ELR (cell line): ENCODE results near the gene DFFB.

Experiments
- DNase-seq: peaks from one replicate; pipeline ENCODE4 v3.0.0-alpha.2; 2015; ENCODE audit warnings: low read depth

DFFB gene

DNA sequence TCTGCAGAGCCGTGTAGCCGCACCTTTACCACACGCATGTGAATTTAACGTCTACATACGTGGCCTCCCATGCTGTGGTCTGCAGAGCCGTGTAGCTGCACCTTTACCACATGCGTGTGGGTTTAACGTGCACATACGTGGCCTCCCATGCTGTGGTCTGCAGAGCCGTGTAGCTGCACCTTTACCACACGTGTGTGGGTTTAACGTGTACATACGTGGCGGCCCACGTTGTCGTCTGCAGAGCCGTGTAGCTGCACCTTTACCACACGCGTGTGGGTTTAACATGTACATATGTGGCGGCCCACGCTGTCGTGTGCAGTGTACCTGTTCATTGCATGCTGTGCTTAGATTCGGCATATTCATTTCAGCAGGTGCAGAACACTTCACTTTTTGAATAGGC is 17.5 kb downstream of the DFFB start:
- DNase-seq = no peak

DNA sequence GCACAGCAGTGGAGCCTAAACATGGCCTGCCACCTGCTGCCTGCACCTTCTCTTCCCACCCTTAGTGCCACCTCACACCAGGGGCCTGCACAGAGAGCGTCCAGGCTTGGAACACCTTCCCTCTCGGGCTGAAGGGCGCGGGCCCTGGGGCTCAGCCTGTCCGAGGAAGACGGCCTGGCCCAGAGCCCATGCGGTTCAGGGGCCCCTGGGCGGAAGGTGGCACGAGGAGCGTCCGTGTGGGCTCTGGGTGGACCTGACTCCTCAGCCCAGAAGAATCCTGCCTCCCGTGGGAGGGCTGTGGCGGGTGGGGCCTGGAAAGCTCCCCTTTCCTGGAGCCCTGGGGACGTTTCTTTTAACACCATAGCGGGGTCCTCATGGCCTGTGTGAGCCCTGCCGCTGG is 19.4 kb downstream of the DFFB start:
- DNase-seq = no peak

DNA sequence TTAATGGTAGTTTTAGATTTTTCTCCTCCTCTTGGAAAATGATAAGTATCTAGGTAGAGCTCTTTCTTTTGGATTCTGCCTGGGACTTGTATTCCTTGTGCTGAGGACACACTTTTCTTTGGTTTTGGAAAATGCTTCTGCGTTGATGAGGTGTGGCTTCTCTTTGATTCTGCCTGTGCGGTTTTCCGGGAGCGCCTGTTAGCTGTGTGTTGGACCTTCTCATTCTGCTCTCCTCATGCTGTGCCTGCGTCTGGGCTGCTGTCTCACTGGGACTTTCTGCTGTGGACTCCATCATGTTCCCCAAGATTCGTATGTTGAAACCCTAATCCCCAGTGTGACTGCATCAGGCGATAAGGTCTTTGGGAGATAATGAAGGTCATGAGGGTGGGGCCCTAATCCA is 21.8 kb downstream of the DFFB start:
- DNase-seq = no peak

DNA sequence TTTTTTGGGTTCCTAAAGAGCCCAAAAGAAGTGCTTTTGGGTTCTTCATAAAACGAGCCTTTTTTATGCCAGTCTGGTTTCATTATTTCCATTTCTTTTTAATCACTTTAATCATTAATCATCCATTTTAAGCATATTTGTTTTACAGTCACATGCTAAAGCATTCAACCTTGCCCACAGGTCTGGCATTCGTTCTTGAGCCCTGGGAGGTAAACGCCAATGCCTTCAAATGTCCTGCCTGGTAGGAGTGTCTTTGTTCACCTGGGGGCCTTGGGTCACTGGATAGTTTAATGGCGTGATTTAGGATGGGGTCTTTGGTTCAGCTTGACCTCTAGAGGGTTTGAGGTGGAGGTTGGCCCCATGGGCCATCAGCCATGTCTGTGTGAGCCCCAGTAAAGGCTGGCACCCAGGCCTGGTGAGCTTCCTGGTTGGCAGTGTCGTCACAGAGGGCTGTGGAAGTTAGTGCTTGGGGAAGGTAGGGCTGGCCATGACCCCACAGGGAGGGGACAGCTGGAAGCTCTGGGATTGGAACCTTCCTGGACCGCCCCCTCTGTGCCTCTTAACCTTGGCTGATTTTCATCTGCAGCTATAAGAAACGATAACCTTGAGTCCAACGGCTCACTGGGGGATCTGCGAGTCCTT is 22.6 kb downstream of the DFFB start:
- no peak for DNase-seq

DNA sequence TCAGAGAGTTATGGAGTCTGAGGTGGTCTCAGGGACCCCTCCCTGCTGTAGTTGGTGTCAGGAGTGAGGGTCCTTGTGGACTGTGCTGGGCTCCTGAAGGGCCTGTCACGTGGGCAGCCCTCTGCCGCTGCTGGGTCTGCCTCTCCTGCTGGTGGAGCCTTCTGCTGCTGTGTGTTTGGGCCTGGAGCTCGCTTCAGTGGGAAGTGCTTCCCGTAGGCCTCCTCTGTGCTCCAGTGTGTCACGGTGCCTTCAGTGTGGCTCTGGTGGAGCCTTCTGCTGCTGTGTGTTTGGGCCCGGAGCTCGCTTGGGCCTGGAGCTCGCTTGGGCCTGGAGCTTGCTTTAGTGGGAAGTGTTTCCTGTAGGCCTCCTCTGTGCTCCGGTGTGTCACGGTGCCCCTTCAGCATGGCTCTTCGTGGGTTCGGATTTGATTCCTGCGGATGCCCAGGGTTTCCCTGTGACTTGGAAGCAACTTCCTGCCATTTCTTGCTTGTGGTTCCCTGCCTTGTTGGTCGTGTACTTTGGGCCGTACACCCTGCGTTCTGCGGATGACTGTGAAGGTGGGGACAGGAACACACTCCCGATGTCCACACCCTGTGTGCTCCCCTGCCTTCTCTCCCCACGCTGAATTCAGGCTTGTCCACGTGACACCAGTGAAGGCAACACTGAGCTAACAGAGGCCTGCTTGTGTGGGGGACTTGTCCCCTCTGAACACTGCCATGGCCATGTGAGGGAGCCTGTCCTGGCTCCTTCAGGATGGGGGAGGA is 23.3 kb downstream of the DFFB start:
- no peak for DNase-seq

DNA sequence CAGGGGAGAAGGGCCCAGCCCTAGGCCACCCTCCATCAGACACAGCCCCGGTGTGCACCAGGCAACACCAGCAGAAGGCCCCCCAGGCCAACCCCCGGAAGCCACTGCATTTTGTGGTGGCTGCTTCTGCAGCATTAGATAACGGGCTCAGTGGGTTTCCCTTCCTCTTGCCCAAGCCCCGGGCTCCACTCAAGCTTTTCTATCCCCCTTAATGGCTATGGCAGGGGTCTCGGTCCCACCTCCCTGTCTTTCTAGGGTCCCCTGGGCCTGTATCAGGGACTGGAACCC is 23.9 kb downstream of the DFFB start:
- no peak for DNase-seq

DNA sequence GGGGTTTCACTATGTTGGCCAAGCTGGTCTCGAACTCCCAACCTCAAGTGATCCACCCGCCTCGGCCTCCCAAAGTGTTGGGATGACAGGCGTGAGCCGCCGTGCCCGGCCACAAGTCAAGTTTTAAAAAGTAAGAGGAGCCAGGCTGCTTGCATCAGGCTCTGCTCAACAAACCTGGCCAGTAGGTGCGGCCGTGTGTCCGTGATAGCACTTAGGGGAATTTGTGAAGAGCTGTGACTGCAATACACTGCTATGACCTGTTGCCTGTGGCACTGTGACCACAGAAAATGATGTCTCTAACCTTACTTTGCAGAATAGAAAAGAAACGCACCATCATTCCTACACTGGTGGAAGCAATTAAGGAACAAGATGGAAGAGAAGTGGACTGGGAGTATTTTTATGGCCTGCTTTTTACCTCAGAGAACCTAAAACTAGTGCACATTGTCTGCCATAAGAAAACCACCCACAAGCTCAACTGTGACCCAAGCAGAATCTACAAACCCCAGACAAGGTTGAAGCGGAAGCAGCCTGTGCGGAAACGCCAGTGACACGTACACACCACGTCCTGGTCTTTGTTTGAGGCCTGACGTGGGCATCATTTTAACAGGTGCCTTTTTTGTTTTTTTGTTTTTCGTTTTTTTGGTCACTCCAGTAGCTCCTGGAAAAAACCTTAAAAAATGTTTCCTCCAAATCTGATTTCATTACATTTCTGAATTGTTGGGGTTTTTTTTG is 26.1 kb downstream of the DFFB start:
- no peak for DNase-seq

DNA sequence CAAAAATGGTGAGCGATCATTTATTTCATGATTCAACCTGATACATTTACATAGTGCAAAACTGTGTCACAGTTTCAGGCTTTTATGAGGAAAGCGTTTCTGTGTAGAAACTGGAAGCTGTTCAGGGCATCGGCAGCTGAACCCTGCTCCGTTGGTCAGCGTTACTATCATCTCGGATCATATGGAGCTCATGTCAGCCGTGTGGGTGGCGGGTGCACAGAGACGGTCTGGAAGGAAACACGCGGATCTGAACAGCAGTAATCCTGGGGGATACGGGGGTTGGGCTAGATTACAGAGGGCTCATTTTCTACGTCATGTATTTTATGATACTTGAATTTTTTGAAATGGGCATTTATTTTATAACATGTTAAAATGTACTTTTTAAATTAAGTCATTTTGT is 27.7 kb downstream of the DFFB start:
- DNase-seq = no peak

DNA sequence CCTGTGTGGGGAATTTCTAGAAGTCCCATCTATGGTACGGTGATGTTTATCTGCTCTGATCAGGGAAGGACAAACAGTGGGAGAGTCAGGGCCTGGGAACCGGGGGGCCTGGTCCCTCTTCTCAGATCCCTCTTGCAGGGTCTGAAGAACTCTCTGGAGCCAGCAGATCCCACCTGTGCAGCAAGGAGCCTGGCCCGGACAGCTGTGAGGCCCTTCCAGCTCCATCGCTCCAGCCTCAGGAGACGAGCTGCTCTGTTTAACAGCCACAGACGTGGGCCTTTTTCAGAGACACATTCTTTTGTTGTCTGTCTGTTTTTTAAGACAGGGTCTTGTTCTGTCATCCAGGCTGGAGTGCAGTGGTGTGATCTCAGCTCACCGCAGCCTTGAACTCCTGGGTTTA is 28.3 kb downstream of the DFFB start:
- no peak for DNase-seq

DNA sequence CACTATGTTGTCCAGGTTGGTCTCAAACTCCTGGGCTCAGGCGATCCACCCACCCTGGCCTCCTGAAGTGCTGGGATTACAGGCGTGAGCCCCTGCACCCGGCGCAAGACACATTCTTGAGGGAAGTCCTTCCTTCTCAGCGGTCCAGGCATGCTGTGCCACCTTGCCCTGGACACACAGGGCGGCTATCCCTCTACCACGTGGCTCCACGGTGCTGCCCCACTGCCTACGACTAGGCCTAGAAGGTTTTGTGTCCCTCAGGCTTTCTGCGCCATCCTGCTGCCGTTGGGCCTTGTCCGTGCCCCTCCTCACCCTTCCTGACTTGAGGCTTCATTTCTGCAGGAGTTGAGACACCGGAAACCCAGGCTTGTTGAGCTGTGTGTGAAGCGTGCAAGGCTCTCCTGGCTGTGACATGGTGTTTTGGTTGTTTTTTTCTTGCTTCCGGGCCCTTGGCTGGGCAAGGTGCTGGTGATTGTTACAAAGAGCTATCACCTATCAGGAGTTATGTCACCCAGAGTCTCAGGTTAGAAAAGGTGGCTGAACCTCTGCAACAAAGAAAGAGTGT is 28.9 kb downstream of the DFFB start:
- DNase-seq = no peak

DNA sequence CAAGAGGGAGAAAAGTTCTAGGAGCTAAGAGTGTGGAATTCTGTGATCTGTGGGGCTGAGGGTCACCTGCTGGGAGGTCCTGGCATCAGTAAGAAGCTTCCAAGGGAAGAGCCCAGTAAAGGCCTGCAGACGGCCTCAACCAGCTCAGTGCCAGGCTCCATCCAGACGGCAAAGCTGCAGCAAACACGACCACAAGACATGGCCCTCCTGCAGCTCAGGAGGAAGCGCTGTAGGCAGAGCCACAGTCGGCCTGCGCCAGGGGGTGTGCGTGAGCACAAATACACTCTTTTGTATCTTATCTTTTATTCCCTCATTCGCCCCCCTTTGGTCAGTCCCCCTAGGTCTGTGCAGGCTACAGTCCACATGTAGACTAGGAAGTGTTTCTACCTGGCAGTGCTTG is 29.4 kb downstream of the DFFB start:
- DNase-seq = no peak

DNA sequence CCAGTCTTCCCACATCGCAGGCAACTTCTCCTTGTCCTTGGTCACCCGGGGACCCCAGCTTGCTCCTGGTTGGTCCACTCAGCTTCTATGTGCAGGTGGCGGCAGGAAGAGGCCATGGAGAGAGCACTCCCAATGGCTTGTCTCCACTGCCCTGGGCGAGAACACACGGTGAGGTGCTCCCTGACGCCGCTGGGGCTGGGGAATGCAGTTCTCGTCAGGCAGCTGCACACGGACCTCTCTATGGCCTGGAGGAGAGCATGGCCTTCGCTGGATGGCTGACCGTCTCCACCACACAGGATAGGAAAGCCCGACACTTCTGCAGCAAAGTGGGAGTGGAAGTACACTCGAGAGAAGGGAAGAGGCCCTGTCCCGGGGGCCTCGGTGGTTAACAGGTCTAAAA is 31.0 kb downstream of the DFFB start:
- no peak for DNase-seq

DNA sequence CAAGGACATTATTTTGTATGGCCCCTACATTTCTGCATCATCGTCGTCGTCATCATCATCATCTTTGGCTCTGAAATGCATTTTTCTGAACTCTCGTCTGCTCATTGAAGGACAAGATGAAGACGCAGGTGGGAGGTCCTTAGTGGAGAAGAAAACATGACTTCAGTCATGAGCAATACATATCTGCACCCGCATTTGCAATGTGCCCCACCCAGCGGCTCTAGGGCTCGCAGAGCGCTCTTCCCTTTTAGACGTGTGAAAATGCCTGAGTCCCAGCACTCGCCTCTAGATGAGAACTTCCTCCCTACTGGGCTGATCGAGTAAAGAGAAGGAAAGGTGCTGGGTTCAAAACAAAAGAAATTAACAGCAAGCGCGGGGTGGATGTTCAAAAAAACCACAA is 32.7 kb downstream of the DFFB start:
- no peak for DNase-seq

DNA sequence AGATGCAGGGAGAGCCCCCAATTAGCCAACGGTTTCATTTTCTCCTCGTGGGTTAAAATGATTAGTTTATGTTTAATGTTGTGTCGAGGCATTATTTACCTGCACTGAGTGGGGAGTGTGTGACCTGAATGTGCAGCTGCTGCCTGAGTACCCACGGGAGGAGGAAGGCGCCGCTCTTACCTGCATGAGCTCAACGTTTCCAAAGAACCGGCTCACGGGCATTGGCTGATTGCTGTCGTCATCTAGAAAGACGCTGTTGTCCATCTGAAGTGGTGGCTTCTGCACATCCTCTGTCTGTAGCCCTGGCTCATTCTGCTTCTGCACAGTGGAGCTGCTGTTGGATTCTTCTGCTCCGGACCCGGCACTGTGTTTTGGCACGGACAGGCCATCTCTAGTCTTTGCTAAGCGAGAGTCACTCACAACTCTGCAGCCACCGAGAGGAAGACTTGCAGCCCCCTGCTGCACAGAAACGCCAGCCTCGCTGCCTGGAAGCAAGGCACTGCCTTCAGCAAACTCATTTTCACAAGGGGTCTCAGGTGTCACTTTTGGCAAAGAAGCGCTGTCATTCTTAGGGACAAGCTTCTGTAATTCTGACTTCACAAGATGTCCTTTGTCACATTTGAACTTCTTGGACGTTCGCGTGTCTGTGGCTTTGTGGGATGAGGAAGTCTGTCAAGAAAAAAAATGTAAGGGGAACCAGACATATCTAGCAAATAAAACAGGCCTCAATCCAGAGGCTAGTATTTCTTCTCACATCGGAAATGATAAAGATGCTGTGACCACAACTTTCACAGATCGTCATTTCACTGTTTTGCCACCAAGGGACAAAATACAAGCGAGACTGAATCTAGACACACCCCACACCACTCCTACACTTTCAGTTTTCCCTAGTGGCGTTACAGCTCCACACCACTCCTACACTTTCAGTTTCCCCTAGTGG is 33.4 kb downstream of the DFFB start:
- DNase-seq = no peak

DNA sequence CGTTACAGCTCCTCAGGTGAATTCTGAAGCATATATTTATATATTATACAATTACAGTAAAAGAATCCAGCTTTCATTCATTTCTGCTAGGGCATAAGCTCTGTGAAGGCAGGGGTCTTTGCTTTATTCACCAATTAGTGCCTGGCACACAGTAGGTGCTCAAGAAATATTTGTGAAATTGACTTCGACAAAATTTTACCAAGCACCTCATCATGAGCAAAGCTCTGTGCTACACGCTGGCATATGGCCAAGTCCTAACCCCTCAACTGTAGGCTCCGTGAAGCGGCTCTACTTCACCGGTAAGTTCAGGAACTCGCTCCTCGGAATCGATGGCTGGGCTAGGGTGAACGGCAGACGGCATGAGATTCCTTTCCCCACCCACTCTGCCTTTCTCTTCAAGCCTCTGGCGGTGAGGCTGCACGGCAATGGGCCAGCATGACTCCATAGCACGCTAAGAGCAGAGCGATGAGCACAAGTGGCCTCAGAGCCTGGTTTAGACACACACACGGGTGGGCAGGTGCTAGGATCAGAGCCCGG is 34.1 kb downstream of the DFFB start:
- DNase-seq = no peak

DNA sequence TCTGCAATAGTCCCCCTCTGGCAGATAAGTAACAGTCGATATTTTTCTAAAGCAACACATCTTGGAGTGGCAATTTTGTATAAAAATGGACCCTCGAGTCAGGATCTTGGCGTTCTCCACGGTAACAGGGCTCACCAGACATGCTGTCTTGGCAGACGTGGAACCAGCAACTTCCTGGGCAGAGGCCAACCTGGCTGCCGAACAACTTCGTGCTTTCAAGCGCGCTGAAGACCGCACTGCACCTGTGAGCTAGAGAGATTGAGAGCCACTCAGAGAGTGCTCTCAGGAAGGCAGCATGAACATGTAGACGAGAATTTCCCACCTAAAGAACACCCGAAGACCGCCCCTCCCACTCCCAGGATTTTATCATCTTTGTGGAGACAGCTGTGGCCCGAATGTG is 35.5 kb downstream of the DFFB start:
- no peak for DNase-seq

DNA sequence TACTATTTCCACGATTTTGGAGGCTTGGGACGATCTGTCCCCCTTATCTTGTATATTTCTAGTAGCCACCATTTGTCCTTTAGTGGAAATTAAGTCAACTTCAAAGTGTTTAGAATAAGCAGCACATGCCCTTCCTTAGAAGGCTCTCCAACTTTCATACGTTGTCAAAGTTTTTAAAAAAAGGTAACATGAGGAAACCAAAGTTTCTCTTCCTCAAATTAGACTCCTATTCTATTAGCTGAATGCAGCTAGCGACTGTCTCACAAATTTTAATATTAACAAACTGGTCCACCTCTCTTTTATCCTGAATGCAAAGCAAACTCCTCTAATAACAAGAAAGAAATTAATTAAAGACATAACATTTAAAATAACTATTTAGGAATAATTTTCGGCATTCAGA is 35.9 kb downstream of the DFFB start:
- no peak for DNase-seq

DNA sequence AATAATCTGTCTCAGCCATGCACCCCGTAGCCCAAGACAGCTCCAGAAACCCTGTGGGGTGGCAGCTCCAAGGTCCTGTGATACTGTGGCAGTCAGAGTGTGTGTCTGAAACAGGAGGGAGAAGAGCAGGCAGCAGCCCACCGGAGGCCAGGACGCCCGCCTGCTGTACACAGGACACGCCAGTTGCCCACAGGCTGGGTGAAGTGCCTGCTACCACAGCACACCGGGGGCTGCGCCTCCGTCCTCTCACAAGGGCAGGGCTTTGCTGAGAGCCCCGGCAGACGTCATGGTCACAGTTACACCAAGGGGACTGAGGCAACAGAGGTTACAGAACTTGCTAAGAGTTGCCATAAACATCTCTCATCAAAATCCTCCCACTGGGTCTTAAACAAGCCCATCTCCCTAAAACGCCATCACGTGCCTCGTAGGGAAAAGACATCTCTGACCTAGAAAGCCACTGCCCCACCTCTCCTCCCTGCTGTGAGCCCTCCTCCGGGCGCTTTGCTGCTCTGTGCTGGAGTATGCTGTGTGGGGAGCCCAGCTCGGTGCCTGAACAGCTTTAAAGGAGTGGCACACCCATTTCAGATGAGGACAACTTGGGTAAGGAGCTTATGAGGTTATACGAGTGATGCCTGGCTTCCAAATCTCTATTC is 37.5 kb downstream of the DFFB start:
- no peak for DNase-seq

DNA sequence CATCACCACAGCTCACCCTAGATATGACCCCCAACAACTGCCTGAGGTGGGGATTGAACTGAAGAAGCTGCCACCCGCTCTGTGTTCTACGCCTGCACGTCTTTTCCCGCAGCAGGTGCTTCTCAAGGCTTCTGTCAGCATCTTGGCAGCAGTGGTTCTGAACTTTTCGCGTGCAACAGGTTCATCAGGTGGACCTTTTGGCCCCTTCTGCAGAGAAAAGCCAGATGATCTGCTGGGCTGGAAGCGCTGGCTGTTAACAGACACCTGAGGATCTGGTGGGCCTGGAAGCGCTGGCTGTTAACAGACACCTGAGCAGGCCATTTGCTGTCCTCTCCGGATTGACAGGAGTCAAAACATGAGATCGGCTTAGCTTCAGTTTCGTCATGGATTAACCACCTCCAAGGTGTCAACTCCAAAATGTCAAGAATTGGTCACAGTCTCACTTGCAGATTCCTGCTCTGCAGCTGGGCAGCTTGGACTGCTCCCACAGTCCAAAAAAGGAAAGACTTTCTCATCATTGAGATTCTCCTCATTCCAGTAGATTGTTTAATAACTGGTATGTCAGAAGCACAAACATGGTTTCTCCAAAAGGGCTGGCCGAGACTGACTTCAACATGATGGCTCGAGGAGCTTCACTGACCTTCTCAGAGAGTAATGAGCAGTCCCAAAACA is 38.1 kb downstream of the DFFB start:
- DNase-seq = no peak

DNA sequence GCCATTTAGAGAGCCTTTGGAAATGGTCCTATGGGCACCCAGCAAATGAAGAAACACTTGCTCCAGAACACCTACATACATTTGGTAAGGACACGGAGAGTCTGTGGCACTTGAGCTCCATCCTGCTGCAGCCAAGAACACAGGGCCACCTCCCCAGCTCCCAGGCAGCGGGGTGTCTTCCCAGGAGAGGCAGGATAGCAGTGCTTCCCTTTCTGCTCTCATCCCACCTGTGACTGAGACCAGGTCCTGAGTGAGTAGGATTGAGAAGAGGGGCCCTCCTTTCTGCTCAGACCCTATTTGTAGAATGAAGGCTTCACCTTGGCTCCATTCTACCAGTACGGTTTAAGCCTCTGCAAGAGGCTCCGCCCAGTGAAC is 38.7 kb downstream of the DFFB start:
- DNase-seq = no peak
